ENCODE data around the gene KRTAP10-6.
A peak's percentile ranks its signal among the peaks of the same experiment; 100 is the strongest.
"Not testable (repeated sequence)": the region's sequence is repeated elsewhere in the genome, so short reads cannot be mapped to it uniquely, and the experiment has no call there.

The KRTAP10-6 gene

GRCh38 chr21:44598061-44598460 lies 5.8 kb upstream of the KRTAP10-6 start:
- DNase-seq = no peak

GRCh38 chr21:44596068-44596725 lies 3.9 kb upstream of the KRTAP10-6 start:
- no peak for DNase-seq

GRCh38 chr21:44595524-44595923 lies 3.2 kb upstream of the KRTAP10-6 start:
- DNase-seq = no peak

GRCh38 chr21:44594406-44594916 lies 2.2 kb upstream of the KRTAP10-6 start:
- no peak for DNase-seq

GRCh38 chr21:44593598-44594405 lies 1.5 kb upstream of the KRTAP10-6 start:
- DNase-seq = no peak

- not testable (repeated sequence) for DNase-seq
These were observed 539 bp downstream of the KRTAP10-6 start for GRCh38 chr21:44591801-44592130.

GRCh38 chr21:44590897-44591800 lies 1.2 kb downstream of the KRTAP10-6 start:
- DNase-seq = not testable (repeated sequence)

GRCh38 chr21:44590311-44590721 lies 2.0 kb downstream of the KRTAP10-6 start:
- DNase-seq = no peak

- no peak for DNase-seq
These were observed 2.6 kb downstream of the KRTAP10-6 start for GRCh38 chr21:44589586-44590305.

GRCh38 chr21:44589094-44589493 lies 3.2 kb downstream of the KRTAP10-6 start:
- no peak for DNase-seq

GRCh38 chr21:44585892-44586291 lies 6.4 kb downstream of the KRTAP10-6 start:
- DNase-seq = no peak

GRCh38 chr21:44583800-44584147 lies 8.5 kb downstream of the KRTAP10-6 start:
- DNase-seq = peak; percentile 24

- no peak for DNase-seq
These were observed 9.1 kb downstream of the KRTAP10-6 start for GRCh38 chr21:44583089-44583799.

- DNase-seq = no peak
These were observed 10.2 kb downstream of the KRTAP10-6 start for GRCh38 chr21:44582055-44582454.

- DNase-seq = no peak
These were observed 11.1 kb downstream of the KRTAP10-6 start for GRCh38 chr21:44581158-44581557.

GRCh38 chr21:44580231-44580821 lies 12.0 kb downstream of the KRTAP10-6 start, which contains the start of gene KRTAP10-5:
TSS of gene KRTAP10-5 (minus strand) at chr21:44580604. CDS start at chr21:44580578, 26 bp downstream.
- DNase-seq = not testable (repeated sequence)

- no peak for DNase-seq
These were observed 12.5 kb downstream of the KRTAP10-6 start for GRCh38 chr21:44579833-44580144.

GRCh38 chr21:44579056-44579832 lies 13.1 kb downstream of the KRTAP10-6 start:
- DNase-seq = no peak

GRCh38 chr21:44578371-44579055 lies 13.8 kb downstream of the KRTAP10-6 start:
- no peak for DNase-seq

- no peak for DNase-seq
These were observed 16.3 kb downstream of the KRTAP10-6 start for GRCh38 chr21:44576025-44576420.

Data from stimulated activated CD4-positive, alpha-beta T cell treated with anti-CD3 and anti-CD28 coated beads, Interleukin-4, amount 100 ng/mL, for 1 hour (primary cell).